HG03066 (cell line): Measurements from ENCODE around the gene PCDHA1.
"Not testable (repeated sequence)": the region's sequence is repeated elsewhere in the genome, so short reads cannot be mapped to it uniquely, and the experiment has no call there.

Source experiments
- ATAC-seq: cut with Tn5 transposase; IDR thresholded peaks from one replicate; pipeline ENCODE4 v1.9.1; 2021; ENCODE audit warnings: low read depth; ENCODE audit not compliant: unreplicated experiment

Gene PCDHA1

GRCh38 chr5:140848139-140849102 is 62.5 kb downstream of the PCDHA1 start, which contains the start of gene PCDHA9:
Gene PCDHA9, plus strand, starts transcription at chr5:140848382. Its CDS starts 114 bp downstream, at chr5:140848496.
- ATAC-seq: not testable (repeated sequence)

- not testable (repeated sequence) for ATAC-seq
Observed at GRCh38 chr5:140849831-140850634, 64.1 kb downstream of the PCDHA1 start.

GRCh38 chr5:140855772-140856674 is 70.1 kb downstream of the PCDHA1 start, which contains the start of gene PCDHA10:
Gene PCDHA10, plus strand, starts transcription at chr5:140855897. Its CDS starts 152 bp downstream, at chr5:140856049.
- ATAC-seq: no peak

DNA sequence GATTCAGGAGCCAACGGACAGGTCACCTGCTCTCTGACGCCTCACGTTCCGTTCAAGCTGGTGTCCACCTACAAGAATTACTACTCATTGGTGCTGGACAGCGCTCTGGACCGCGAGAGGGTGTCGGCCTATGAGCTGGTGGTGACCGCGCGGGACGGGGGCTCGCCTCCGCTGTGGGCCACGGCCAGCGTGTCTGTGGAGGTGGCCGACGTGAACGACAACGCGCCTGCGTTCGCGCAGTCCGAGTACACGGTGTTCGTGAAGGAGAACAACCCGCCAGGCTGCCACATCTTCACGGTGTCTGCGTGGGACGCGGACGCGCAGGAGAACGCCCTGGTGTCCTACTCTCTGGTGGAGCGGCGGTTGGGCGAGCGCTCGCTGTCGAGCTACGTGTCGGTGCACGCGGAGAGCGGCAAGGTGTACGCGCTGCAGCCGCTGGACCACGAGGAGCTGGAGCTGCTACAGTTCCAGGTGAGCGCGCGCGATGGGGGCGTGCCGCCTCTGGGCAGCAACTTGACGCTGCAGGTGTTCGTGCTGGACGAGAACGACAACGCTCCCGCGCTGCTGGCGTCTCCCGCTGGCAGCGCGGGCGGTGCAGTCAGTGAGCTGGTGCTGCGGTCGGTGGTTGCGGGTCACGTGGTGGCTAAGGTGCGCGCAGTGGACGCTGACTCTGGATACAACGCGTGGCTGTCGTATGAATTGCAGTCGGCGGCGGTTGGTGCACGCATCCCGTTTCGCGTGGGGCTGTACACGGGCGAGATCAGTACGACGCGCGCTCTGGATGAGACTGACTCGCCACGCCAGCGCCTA is 71.4 kb downstream of the PCDHA1 start:
- no peak for ATAC-seq

DNA sequence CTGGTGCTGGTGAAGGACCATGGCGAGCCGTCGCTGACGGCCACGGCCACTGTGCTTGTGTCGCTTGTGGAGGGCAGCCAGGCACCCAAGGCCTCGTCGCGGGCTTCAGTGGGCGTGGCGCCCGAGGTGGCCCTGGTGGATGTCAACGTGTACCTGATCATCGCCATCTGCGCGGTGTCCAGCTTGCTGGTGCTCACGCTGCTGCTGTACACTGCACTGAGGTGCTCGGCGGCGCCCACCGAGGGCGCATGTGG is 72.0 kb downstream of the PCDHA1 start:
- no peak for ATAC-seq

- ATAC-seq: no peak
Observed at GRCh38 chr5:140862441-140863295, 76.7 kb downstream of the PCDHA1 start.

DNA sequence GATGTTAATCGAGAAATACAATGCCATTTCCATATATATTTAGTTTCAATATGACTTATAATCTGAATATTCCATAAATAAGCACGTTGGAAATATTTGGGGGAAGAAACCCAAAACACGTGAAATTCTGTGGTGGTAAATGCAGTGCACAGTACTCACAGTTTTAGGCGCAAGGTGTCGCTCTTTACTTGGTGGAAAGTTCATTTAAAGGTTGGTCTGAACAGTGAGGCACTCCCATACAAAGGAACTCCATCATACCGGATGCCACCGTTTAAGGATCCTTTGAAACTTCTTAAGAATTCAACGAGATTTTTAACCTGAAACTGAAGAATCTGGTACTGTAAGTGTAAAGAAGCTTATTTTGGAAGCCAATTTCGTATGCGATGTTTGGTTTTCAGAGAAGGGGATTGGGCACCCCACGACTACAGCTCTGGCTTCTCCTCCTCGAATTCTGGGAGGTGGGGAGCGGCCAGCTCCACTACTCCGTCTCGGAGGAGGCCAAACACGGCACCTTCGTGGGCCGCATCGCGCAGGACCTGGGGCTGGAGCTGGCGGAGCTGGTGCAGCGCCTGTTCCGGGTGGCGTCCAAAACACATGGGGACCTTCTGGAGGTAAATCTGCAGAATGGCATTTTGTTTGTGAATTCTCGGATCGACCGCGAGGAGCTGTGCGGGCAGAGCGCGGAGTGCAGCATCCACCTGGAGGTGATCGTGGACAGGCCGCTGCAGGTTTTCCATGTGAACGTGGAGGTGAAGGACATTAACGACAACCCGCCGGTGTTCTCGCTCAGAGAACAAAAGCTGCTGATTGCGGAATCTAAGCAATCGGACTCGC is 83.0 kb downstream of the PCDHA1 start, which contains the start of gene PCDHA11:
TSS of gene PCDHA11 (plus strand) at position 237 of the 834 bp plus-strand sequence. CDS start at position 384, 147 bp downstream.
- no peak for ATAC-seq

DNA sequence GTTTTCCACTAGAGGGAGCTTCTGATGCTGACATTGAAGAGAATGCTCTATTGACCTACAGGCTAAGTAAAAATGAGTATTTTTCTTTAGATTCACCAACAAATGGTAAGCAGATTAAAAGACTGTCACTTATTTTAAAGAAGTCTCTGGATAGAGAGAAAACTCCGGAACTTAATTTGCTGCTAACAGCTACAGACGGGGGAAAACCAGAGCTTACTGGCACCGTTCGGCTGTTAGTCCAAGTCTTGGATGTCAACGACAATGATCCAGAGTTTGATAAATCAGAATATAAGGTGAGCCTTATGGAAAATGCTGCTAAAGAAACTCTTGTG is 83.6 kb downstream of the PCDHA1 start:
- ATAC-seq: no peak

- no peak for ATAC-seq
Observed at GRCh38 chr5:140870221-140871201, 84.6 kb downstream of the PCDHA1 start.

DNA sequence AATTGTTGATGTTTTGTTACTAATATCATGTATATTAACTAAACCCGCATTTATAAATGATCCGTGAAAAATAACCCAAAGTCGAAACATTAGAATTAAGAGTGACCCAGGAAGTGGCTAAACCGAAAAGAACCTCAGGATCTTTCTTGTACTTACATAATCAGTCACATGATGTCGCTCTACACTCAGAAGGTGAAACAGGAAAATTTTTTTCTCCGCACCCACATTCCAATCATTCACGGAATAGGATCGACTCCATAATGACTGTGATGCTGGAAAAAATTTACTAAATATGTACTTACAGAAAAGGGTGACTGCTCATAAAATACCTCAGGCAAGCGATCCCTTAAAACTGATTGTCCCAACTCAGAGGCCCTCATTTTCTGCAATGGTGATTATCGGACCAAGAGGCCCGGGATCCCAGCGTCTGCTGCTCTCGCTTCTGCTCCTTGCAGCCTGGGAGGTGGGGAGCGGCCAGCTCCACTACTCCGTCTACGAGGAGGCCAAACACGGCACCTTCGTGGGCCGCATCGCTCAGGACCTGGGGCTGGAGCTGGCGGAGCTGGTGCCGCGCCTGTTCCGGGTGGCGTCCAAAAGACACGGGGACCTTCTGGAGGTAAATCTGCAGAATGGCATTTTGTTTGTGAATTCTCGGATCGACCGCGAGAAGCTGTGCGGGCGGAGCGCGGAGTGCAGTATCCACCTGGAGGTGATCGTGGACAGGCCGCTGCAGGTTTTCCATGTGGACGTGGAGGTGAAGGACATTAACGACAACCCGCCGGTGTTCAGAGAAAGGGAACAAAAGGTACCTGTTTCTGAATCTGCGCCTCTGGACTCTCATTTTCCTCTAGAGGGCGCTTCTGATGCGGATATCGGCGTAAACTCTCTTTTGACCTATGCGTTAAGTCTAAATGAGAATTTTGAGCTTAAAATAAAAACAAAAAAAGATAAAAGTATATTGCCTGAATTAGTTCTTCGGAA is 89.4 kb downstream of the PCDHA1 start, which contains the start of gene PCDHA12:
TSS of gene PCDHA12 (plus strand) at position 224 of the 981 bp plus-strand sequence. CDS start at position 389, 165 bp downstream.
- ATAC-seq: no peak

- not testable (repeated sequence) for ATAC-seq
Observed at GRCh38 chr5:140876541-140877261, 90.8 kb downstream of the PCDHA1 start.

DNA sequence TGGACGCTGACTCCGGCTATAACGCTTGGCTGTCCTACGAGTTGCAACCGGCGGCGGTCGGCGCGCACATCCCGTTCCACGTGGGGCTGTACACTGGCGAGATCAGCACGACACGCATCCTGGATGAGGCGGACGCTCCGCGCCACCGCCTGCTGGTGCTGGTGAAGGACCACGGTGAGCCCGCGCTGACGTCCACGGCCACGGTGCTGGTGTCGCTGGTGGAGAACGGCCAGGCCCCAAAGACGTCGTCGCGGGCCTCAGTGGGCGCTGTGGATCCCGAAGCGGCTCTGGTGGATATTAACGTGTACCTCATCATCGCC is 91.3 kb downstream of the PCDHA1 start:
- no peak for ATAC-seq

GRCh38 chr5:140881889-140882590 is 96.1 kb downstream of the PCDHA1 start, which contains the start of gene PCDHA13:
Gene PCDHA13, plus strand, starts transcription at chr5:140882124. Its CDS starts 145 bp downstream, at chr5:140882269.
- ATAC-seq: no peak

GRCh38 chr5:140882591-140882899 is 96.6 kb downstream of the PCDHA1 start:
- ATAC-seq: no peak
